ENCODE measurements around the gene C18orf63.
A peak's percentile ranks its signal among the peaks of the same experiment; 100 is the strongest.

The C18orf63 gene

DNA sequence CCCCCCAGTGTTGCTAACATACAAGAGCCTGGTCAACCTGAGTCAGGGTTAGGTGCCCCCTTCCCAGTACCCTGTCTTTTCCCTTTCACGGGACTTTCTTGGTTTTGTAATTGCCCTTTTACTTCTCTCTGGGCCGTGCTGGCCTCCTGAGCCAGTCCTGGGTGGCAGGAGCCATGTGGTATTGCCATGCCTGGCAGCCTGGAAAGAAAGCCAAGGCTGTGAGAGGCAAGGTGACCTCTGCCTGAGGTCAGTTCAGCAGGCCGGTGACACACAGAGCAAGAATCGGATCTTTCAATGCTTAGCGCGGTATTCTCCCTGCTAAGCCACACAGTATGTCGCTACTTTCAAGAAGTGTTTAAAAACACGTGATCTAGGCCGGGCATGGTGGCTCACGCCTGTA, 52.3 kb downstream of the C18orf63 start:
- H3K4me3 ChIP-seq (ENCODE audit: control insufficient read depth, low read depth, low read length): no peak overlapping the region
- no peak for DNase-seq (ENCODE audit: low read depth)
- TF ChIP-seq, protein P1, sequence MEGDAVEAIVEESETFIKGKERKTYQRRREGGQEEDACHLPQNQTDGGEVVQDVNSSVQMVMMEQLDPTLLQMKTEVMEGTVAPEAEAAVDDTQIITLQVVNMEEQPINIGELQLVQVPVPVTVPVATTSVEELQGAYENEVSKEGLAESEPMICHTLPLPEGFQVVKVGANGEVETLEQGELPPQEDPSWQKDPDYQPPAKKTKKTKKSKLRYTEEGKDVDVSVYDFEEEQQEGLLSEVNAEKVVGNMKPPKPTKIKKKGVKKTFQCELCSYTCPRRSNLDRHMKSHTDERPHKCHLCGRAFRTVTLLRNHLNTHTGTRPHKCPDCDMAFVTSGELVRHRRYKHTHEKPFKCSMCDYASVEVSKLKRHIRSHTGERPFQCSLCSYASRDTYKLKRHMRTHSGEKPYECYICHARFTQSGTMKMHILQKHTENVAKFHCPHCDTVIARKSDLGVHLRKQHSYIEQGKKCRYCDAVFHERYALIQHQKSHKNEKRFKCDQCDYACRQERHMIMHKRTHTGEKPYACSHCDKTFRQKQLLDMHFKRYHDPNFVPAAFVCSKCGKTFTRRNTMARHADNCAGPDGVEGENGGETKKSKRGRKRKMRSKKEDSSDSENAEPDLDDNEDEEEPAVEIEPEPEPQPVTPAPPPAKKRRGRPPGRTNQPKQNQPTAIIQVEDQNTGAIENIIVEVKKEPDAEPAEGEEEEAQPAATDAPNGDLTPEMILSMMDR (conservative IDR thresholded peaks at IDR 0.05; ENCODE audit: control insufficient read depth, insufficient read depth, low read depth, low read length): no peak

DNA sequence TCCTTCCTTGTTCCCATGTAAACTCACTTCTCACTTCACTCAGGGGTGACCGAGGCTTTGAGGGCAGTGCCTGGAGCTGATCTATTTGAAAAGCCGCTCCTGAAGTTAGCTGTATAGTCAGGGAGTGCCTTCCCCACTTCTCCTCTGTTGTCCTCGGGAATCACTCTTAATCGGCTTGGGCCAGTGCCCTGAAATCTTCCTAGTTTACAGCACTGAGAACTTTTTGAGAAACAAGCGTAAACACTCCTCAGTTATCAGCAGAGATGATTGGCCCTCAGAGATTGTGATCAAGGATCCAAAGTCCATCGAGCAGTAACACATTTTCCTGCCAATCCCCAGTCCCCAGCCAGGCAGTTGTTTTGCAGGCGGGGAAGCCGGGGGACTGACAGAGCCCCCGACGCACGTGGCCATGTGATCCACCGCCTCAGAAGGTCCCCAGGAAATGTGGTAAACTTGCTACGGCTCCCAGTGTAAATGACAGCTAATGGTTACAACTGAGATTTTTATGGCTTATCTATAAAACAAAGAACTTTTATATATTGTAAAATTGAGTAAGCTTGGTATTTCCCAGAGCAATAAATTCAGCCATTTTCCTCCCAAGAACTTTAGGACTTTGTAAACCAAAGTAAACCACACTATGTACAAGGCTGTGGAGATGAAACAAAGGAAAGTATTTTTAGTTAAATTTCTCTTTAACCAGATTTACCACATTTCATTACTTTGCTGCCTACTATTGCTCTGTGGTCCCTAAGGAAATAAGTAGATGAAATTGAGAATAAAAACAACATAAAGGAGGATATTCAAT, 53.5 kb downstream of the C18orf63 start:
- peak; percentile 1 for DNase-seq (ENCODE audit: low read depth)
- H3K4me3 ChIP-seq (ENCODE audit: control insufficient read depth, low read depth, low read length): no peak overlapping the region
- TF ChIP-seq, protein P1 (conservative IDR thresholded peaks at IDR 0.05; ENCODE audit: control insufficient read depth, insufficient read depth, low read depth, low read length): no peak

- DNase-seq (ENCODE audit: low read depth): peak; percentile 88
- TF ChIP-seq, protein P1 (conservative IDR thresholded peaks at IDR 0.05; ENCODE audit: control insufficient read depth, insufficient read depth, low read depth, low read length): no peak
- H3K4me3 ChIP-seq (ENCODE audit: control insufficient read depth, low read depth, low read length): no peak overlapping the region
These were observed 54.5 kb downstream of the C18orf63 start for GRCh38 chr18:74370115-74370514.

GRCh38 chr18:74373428-74373827, 57.8 kb downstream of the C18orf63 start:
- DNase-seq (ENCODE audit: low read depth): no peak
- TF ChIP-seq, protein P1 (conservative IDR thresholded peaks at IDR 0.05; ENCODE audit: control insufficient read depth, insufficient read depth, low read depth, low read length): no peak
- H3K4me3 ChIP-seq (ENCODE audit: control insufficient read depth, low read depth, low read length): no peak overlapping the region

GRCh38 chr18:74375999-74376398, 60.4 kb downstream of the C18orf63 start:
- TF ChIP-seq, protein P1 (conservative IDR thresholded peaks at IDR 0.05; ENCODE audit: control insufficient read depth, insufficient read depth, low read depth, low read length): no peak
- peak; percentile 90 for DNase-seq (ENCODE audit: low read depth)
- H3K4me3 ChIP-seq (ENCODE audit: control insufficient read depth, low read depth, low read length): no peak overlapping the region

- no peak for DNase-seq (ENCODE audit: low read depth)
- H3K4me3 ChIP-seq (ENCODE audit: control insufficient read depth, low read depth, low read length): no peak overlapping the region
- TF ChIP-seq, protein P1 (conservative IDR thresholded peaks at IDR 0.05; ENCODE audit: control insufficient read depth, insufficient read depth, low read depth, low read length): no peak
These were observed 60.9 kb downstream of the C18orf63 start for GRCh38 chr18:74376523-74376922.

All from fibroblast of mammary gland (primary cell).